Common myeloid progenitor, CD34-positive (primary cell): ENCODE measurements around the gene CPEB4.

Experiments used
- CTCF ChIA-PET: fragments of 350-600 bp; sonication (Branson Sonifier 250); formaldehyde crosslinking; loops from one replicate; lab custom pipeline; 2021; ENCODE audit warnings: antibody characterized with exemption; lab: Charles Lee
- POLR2A ChIA-PET: fragments of 350-600 bp; sonication (Branson Sonifier 250); formaldehyde crosslinking; loops from one replicate; lab custom pipeline; 2021; ENCODE audit warnings: antibody characterized with exemption; lab: Charles Lee
- DNase-seq, 3 donors: peaks; one replicate each; pipeline versions ENCODE4 v3.0.0 to v3.0.0-alpha.2; 2013
- H3K27ac ChIP-seq, 2 experiments: 1 replicate in 1 of 2; 2 replicates in 1 of 2; pipeline ENCODE4 v1.7.0; 2013; ENCODE audit warnings: inconsistent platforms in 2 of 2, low read length in 2 of 2, mild to moderate bottlenecking in 2 of 2, low read depth in 1 of 2, moderate library complexity in 1 of 2; ENCODE audit not compliant: severe bottlenecking in 2 of 2, insufficient read depth in 1 of 2, poor library complexity in 1 of 2
- H3K27me3 ChIP-seq, 5 experiments: replicated peaks in 2 of 5; 1 replicate in 3 of 5; 2 replicates in 2 of 5; pipeline versions ENCODE4 v1.6.1 to v1.7.0; 2013; ENCODE audit warnings: low read length in 4 of 5, mild to moderate bottlenecking in 2 of 5, moderate library complexity in 2 of 5, inconsistent platforms in 1 of 5; ENCODE audit not compliant: insufficient read depth in 5 of 5, control insufficient read depth in 4 of 5
- H3K36me3 ChIP-seq, 4 experiments: 1 replicate in 2 of 4; 2 replicates in 2 of 4; pipeline versions ENCODE4 v1.6.1 to v1.7.0; 2013; ENCODE audit warnings: low read length in 3 of 4, control low read depth in 1 of 4, mild to moderate bottlenecking in 1 of 4; ENCODE audit not compliant: control insufficient read depth in 4 of 4, insufficient read depth in 4 of 4
- H3K4me1 ChIP-seq, 4 experiments: 1 replicate in 3 of 4; 2 replicates in 1 of 4; pipeline versions ENCODE4 v1.6.1 to v1.7.1; 2013; ENCODE audit warnings: low read length in 3 of 4, mild to moderate bottlenecking in 3 of 4, control low read depth in 1 of 4, inconsistent platforms in 1 of 4, moderate library complexity in 1 of 4; ENCODE audit not compliant: control insufficient read depth in 4 of 4, insufficient read depth in 4 of 4; ENCODE audit errors: control extremely low read depth in 1 of 4
- H3K4me3 ChIP-seq, 7 experiments: 1 replicate in 4 of 7; 2 replicates in 3 of 7; pipeline versions ENCODE4 v1.5.1 to v1.7.0; 2013; ENCODE audit warnings: mild to moderate bottlenecking in 7 of 7, low read length in 6 of 7, moderate library complexity in 6 of 7, inconsistent platforms in 2 of 7, low read depth in 2 of 7, control low read depth in 1 of 7; ENCODE audit not compliant: insufficient read depth in 4 of 7, control insufficient read depth in 1 of 7; ENCODE audit errors: extremely low read depth in 1 of 7
- H3K9me3 ChIP-seq, 5 experiments: 1 replicate in 4 of 5; 2 replicates in 1 of 5; pipeline versions ENCODE4 v1.6.1 to v1.7.1; 2013; ENCODE audit warnings: low read length in 4 of 5, mild to moderate bottlenecking in 2 of 5, inconsistent platforms in 1 of 5, low read depth in 1 of 5, moderate library complexity in 1 of 5; ENCODE audit not compliant: control insufficient read depth in 4 of 5, insufficient read depth in 2 of 5; ENCODE audit errors: control extremely low read depth in 1 of 5
- WGBS: methylation state at CpG from one replicate; pipeline ENCODE4 v1.1.5; 2013; ENCODE audit not compliant: insufficient coverage; 5-methylcytosine and 5-hydroxymethylcytosine counted together

Gene CPEB4

GRCh38 chr5:173969167-173970049 lies 81.3 kb downstream of the CPEB4 start:
- H3K27ac ChIP-seq, result no peak overlapping the region
- ChIA-PET CTCF (interaction anchor here (0.9 to 6.8 kb wide), 2 partner anchors 12 to 350 kb away, joined by 4 to 112 read pairs; partner anchors contain the start of gene BOD1), POLR2A (no interaction called here)
- H3K36me3 ChIP-seq, result no peaks in the 10 kb centered on the region
- no peak overlapping the region for H3K4me3 ChIP-seq
- H3K9me3 ChIP-seq, result no peaks in the 10 kb centered on the region
- peaks cover 0 to 1% (median 0%) of the 10 kb centered on the region in 5 experiments for H3K27me3 ChIP-seq
- DNase-seq, result no peak
- WGBS, result 88% methylated on average over 12 of the region's 12 CpGs
- H3K4me1 ChIP-seq, result peaks cover 0 to 15% (median 11%) of the 10 kb centered on the region in 4 experiments

GRCh38 chr5:173970878-173971650 lies 82.9 kb downstream of the CPEB4 start:
- Histone ChIP-seq H3K27ac (no peak overlapping the region), H3K9me3 (no peaks in the 10 kb centered on the region), H3K4me3 (no peak overlapping the region), H3K27me3 (peaks cover 0 to 3% (median 1%) of the 10 kb centered on the region in 5 experiments), H3K36me3 (no peaks in the 10 kb centered on the region), H3K4me1 (peaks cover 0 to 15% (median 11%) of the 10 kb centered on the region in 4 experiments)
- no peak for DNase-seq
- 96% methylated on average over 18 of the region's 18 CpGs for WGBS
- ChIA-PET CTCF (interaction anchor here (1.0 to 6.8 kb wide), 5 partner anchors 13 to 352 kb away, joined by 3 to 112 read pairs (median 3); partner anchors contain the start of gene BOD1), POLR2A (interaction anchor here (0.5 kb wide), 1 partner anchor 325 kb away, joined by 3 read pairs; no protein-coding TSS in a partner anchor)

- peak in 1 of 3 donors; percentile 24 for DNase-seq
- H3K4me3 ChIP-seq, result no peak overlapping the region
- no peak overlapping the region for H3K27ac ChIP-seq
- ChIA-PET POLR2A (no interaction called here), CTCF (interaction anchor here (1.0 to 6.8 kb wide), 6 partner anchors 48 to 359 kb away, joined by 3 to 112 read pairs (median 4); partner anchors contain the start of gene BOD1)
- H3K27me3 ChIP-seq, result peaks cover 0 to 3% (median 1%) of the 10 kb centered on the region in 5 experiments
- no peaks in the 10 kb centered on the region for H3K36me3 ChIP-seq
- peaks cover 0 to 15% (median 11%) of the 10 kb centered on the region in 4 experiments for H3K4me1 ChIP-seq
- no peaks in the 10 kb centered on the region for H3K9me3 ChIP-seq
- 100% methylated on average over 4 of the region's 5 CpGs for WGBS
These were observed 83.7 kb downstream of the CPEB4 start for GRCh38 chr5:173971681-173972345.

- Histone ChIP-seq H3K36me3 (no peaks in the 10 kb centered on the region), H3K9me3 (peaks cover 0 to 2% (median 0%) of the 10 kb centered on the region in 5 experiments), H3K4me3 (peak overlapping the region in 3 of 7 experiments; percentile 60 to 77 (median 71)), H3K27ac (no peak overlapping the region), H3K27me3 (peaks cover 0 to 3% (median 1%) of the 10 kb centered on the region in 5 experiments), H3K4me1 (peaks cover 0 to 15% (median 11%) of the 10 kb centered on the region in 4 experiments)
- ChIA-PET CTCF (interaction anchor here (0.7 to 6.8 kb wide), 12 partner anchors 9 to 362 kb away, joined by 3 to 112 read pairs (median 4); partner anchors contain the start of gene BOD1), POLR2A (no interaction called here)
- WGBS, result 74% methylated on average over 6 of the region's 6 CpGs
- no peak for DNase-seq
These were observed 84.4 kb downstream of the CPEB4 start for GRCh38 chr5:173972607-173972924.

DNA sequence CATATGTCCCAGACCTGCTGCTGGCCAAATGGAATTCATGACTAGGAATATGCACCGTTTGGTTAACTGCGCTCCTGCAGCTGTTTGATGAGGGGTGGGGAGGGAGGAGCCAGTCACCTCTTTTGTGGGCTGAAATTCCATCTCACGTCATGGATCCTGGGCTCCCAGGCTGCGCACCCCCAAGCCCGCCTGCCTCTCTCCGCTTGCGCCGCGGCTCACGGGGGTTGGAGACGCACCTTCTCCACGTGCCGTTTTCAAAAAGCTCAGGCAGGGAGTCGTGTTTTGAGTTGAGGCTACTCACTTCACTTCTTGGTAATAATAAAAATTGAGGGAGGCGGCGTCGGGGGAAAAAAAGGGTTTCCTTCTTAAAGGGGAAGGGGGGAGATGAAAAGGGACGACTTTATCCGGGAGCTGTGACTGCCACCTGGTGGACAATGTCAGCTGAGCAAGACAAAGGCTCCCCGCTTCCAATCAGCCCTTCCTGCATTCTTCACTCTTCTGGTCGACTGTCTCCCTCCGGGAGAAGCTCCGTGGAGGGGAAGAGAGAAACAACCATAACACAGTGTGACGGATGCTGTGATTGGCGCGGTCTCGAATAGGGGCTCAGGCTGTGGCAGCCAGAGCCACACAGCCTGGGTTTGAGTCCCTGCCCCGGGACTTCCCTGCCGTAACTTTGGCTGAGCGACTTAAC lies 84.9 kb downstream of the CPEB4 start:
- peak; percentile 79 to 90 (median 87) for DNase-seq
- POLR2A ChIA-PET, result no interaction called here
- Histone ChIP-seq H3K27ac (no peak overlapping the region), H3K27me3 (peaks cover 0 to 3% (median 1%) of the 10 kb centered on the region in 5 experiments), H3K36me3 (no peaks in the 10 kb centered on the region), H3K4me3 (peak overlapping the region in 6 of 7 experiments; percentile 42 to 77 (median 64)), H3K4me1 (peaks cover 0 to 15% (median 11%) of the 10 kb centered on the region in 4 experiments), H3K9me3 (peaks cover 0 to 2% (median 0%) of the 10 kb centered on the region in 5 experiments)
- 3% methylated on average over 18 of the region's 30 CpGs for WGBS
- CTCF ChIA-PET, result interaction anchor here (0.7 to 6.8 kb wide), 15 partner anchors 8 to 363 kb away, joined by 3 to 112 read pairs (median 4); partner anchors contain the start of gene BOD1

GRCh38 chr5:173973616-173973969 lies 85.4 kb downstream of the CPEB4 start:
- Histone ChIP-seq H3K4me1 (peaks cover 0 to 13% (median 9%) of the 10 kb centered on the region in 4 experiments), H3K27me3 (peaks cover 0 to 3% (median 1%) of the 10 kb centered on the region in 5 experiments), H3K9me3 (peaks cover 0 to 2% (median 0%) of the 10 kb centered on the region in 5 experiments), H3K4me3 (peak overlapping the region in 6 of 7 experiments; percentile 42 to 77 (median 64)), H3K27ac (no peak overlapping the region), H3K36me3 (no peaks in the 10 kb centered on the region)
- 33% methylated on average over 13 of the region's 13 CpGs for WGBS
- peak in 1 of 3 donors; percentile 8 for DNase-seq
- ChIA-PET CTCF (interaction anchor here (0.7 to 6.8 kb wide), 15 partner anchors 8 to 363 kb away, joined by 3 to 112 read pairs (median 4); partner anchors contain the start of gene BOD1), POLR2A (no interaction called here)
